IMR-90 (cell line): Measurements from ENCODE around the gene IP6K1. TPM values are rescaled to one million over a fixed set of nuclear protein-coding genes. Genes with fewer than 3 reads are reported as not detected.

Experiments used
- ATAC-seq: fragments of 200-7000 bp; cut with Tn5 transposase; 2 replicates; pipeline ENCODE4 v1.9.1; 2020; ENCODE audit warnings: low read depth, mild to moderate bottlenecking, moderate library complexity
- BruUV-seq: library from RNA; stranded (reverse); fragments of 400-500 nt; replicated peaks from 2 replicates; lab custom pipeline; 2021; lab: Mats Ljungman, UMichigan
- CTCF ChIA-PET: fragments of 300-600 bp; formaldehyde crosslinking; extraction: SDS; loops from one replicate; lab custom pipeline; 2021; ENCODE audit warnings: antibody characterized with exemption; lab: Yijun Ruan, JAX
- POLR2A ChIA-PET: fragments of 300-600 bp; sonication (Branson Sonifier 250); formaldehyde crosslinking; loops from one replicate; lab custom pipeline; 2022; ENCODE audit warnings: antibody characterized with exemption; ENCODE audit not compliant: unreplicated experiment; lab: Charles Lee
- DNase-seq: peaks from one replicate; pipeline ENCODE4 v3.0.0; 2013
- H2AFZ ChIP-seq: replicated peaks from 2 replicates; pipeline ENCODE3; 2013; ENCODE audit warnings: low read length, mild to moderate bottlenecking; ENCODE audit not compliant: poor library complexity
- H2AK5ac ChIP-seq: 2 replicates; pipeline ENCODE4 v1.6.1; 2013; ENCODE audit warnings: low read depth, low read length, inconsistent platforms
- H2AK9ac ChIP-seq: replicated peaks from 2 replicates; pipeline ENCODE3; 2013; ENCODE audit warnings: mild to moderate bottlenecking, low read depth, low read length, moderate library complexity; ENCODE audit not compliant: poor library complexity
- H2BK120ac ChIP-seq: 2 replicates; pipeline ENCODE4 v1.6.1; 2013; ENCODE audit warnings: low read depth, low read length, inconsistent platforms
- H2BK15ac ChIP-seq: 3 replicates; pipeline ENCODE4 v1.6.1; 2013; ENCODE audit warnings: low read depth, low read length, inconsistent platforms
- H2BK20ac ChIP-seq: 2 replicates; pipeline ENCODE4 v1.6.1; 2013; ENCODE audit warnings: low read depth, mild to moderate bottlenecking, inconsistent platforms, low read length, moderate library complexity
- H2BK5ac ChIP-seq: 2 replicates; pipeline ENCODE4 v1.6.1; 2013; ENCODE audit warnings: mild to moderate bottlenecking, low read depth, low read length, inconsistent platforms; ENCODE audit not compliant: poor library complexity, severe bottlenecking
- H3K14ac ChIP-seq: replicated peaks from 2 replicates; pipeline ENCODE4 v1.6.1; 2013; ENCODE audit warnings: low read depth, low read length, inconsistent platforms
- H3K18ac ChIP-seq: 2 replicates; pipeline ENCODE4 v1.6.1; 2013; ENCODE audit warnings: low read depth, low read length, control low read depth
- H3K23ac ChIP-seq: 2 replicates; pipeline ENCODE4 v1.6.1; 2013; ENCODE audit warnings: low read depth, low read length, inconsistent platforms
- H3K27ac ChIP-seq: 2 replicates; pipeline ENCODE4 v1.5.1; 2013; ENCODE audit warnings: mild to moderate bottlenecking, control low read depth, low read length; ENCODE audit not compliant: insufficient read depth
- H3K27me3 ChIP-seq: 2 replicates; pipeline ENCODE4 v1.6.1; 2013; ENCODE audit warnings: low read length; ENCODE audit not compliant: control insufficient read depth, insufficient read depth
- H3K36me3 ChIP-seq: 2 replicates; pipeline ENCODE4 v1.6.1; 2013; ENCODE audit warnings: low read length, mixed read lengths; ENCODE audit not compliant: control insufficient read depth, insufficient read depth
- H3K4ac ChIP-seq: 2 replicates; pipeline ENCODE4 v1.6.1; 2013; ENCODE audit warnings: low read depth, low read length, inconsistent platforms
- H3K4me1 ChIP-seq: 2 replicates; pipeline ENCODE4 v1.6.1; 2013; ENCODE audit warnings: low read length, mixed read lengths; ENCODE audit not compliant: control insufficient read depth, insufficient read depth
- H3K4me2 ChIP-seq: 2 replicates; pipeline ENCODE4 v1.6.1; 2013; ENCODE audit warnings: low read depth, mild to moderate bottlenecking, control low read depth, low read length, moderate library complexity
- H3K4me3 ChIP-seq: 2 replicates; pipeline ENCODE4 v1.5.1; 2013; ENCODE audit warnings: low read depth, mild to moderate bottlenecking, control low read depth, low read length, moderate library complexity; ENCODE audit not compliant: insufficient read depth
- H3K56ac ChIP-seq: 2 replicates; pipeline ENCODE4 v1.6.1; 2013; ENCODE audit warnings: low read length, inconsistent platforms; ENCODE audit not compliant: insufficient read depth; ENCODE audit errors: extremely low read depth
- H3K79me1 ChIP-seq, 2 experiments: 2 replicates each; pipeline ENCODE4 v1.6.1; 2013; ENCODE audit warnings: low read length in 2 of 2, inconsistent platforms in 1 of 2, low read depth in 1 of 2
- H3K9ac ChIP-seq: 2 replicates; pipeline ENCODE4 v1.6.1; 2013; ENCODE audit warnings: low read depth, low read length, control low read depth
- H3K9me1 ChIP-seq: 2 replicates; pipeline ENCODE4 v1.6.1; 2013; ENCODE audit warnings: low read length, inconsistent platforms; ENCODE audit not compliant: insufficient read depth
- H3K9me3 ChIP-seq: 2 replicates; pipeline ENCODE4 v1.6.1; 2013; ENCODE audit warnings: low read length; ENCODE audit not compliant: control insufficient read depth, insufficient read depth
- H4K20me1 ChIP-seq: 2 replicates; pipeline ENCODE4 v1.6.1; 2013; ENCODE audit warnings: low read length, inconsistent platforms; ENCODE audit not compliant: insufficient read depth
- H4K5ac ChIP-seq: 2 replicates; pipeline ENCODE4 v1.6.1; 2013; ENCODE audit warnings: mild to moderate bottlenecking, low read depth, low read length, control low read depth
- H4K8ac ChIP-seq, 2 experiments: 2 replicates each; pipeline ENCODE4 v1.6.1; 2013; ENCODE audit warnings: low read depth in 2 of 2, low read length in 2 of 2, control low read depth in 1 of 2, inconsistent platforms in 1 of 2
- H4K91ac ChIP-seq: 2 replicates; pipeline ENCODE4 v1.6.1; 2013; ENCODE audit warnings: low read depth, low read length, inconsistent platforms; ENCODE audit not compliant: insufficient read depth
- BHLHE40 ChIP-seq: fragments of 150-350 bp; IDR thresholded peaks from 2 replicates; pipeline ENCODE4 v1.6.1; 2016; ENCODE audit warnings: mild to moderate bottlenecking, low read depth, low read length
- CEBPB ChIP-seq: IDR thresholded peaks from 2 replicates; pipeline ENCODE4 v1.6.1; 2012; ENCODE audit warnings: low read depth, low read length, improper control_type of control experiment
- CHD1 ChIP-seq: IDR thresholded peaks from 2 replicates; pipeline ENCODE4 v1.6.1; 2012; ENCODE audit warnings: low read depth, low read length, improper control_type of control experiment
- CTCF ChIP-seq: conservative IDR thresholded peaks from 2 replicates; pipeline ENCODE4 v1.5.1; 2012; ENCODE audit warnings: mild to moderate bottlenecking, low read depth, low read length, improper control_type of control experiment
- ELK1 ChIP-seq: fragments of 150-350 bp; IDR thresholded peaks from 2 replicates; pipeline ENCODE4 v1.6.1; 2016; ENCODE audit warnings: low read depth, mild to moderate bottlenecking, low read length, moderate library complexity, borderline replicate concordance
- FOS ChIP-seq: fragments of 150-350 bp; IDR thresholded peaks from 2 replicates; pipeline ENCODE4 v1.6.1; 2016; ENCODE audit warnings: low read depth, low read length
- MAFK ChIP-seq: IDR thresholded peaks from 2 replicates; pipeline ENCODE4 v1.6.1; 2012; ENCODE audit warnings: low read depth, low read length, improper control_type of control experiment
- MAZ ChIP-seq: IDR thresholded peaks from 2 replicates; pipeline ENCODE4 v1.6.1; 2012; ENCODE audit warnings: low read depth, mild to moderate bottlenecking, low read length, improper control_type of control experiment, moderate library complexity, borderline replicate concordance
- MXI1 ChIP-seq: IDR thresholded peaks from 2 replicates; pipeline ENCODE4 v1.6.1; 2012; ENCODE audit warnings: low read depth, mild to moderate bottlenecking, low read length, moderate library complexity, borderline replicate concordance
- NFE2L2 ChIP-seq: fragments of 150-350 bp; IDR thresholded peaks from 2 replicates; pipeline ENCODE4 v1.6.1; 2016; ENCODE audit warnings: low read depth, mild to moderate bottlenecking, low read length
- POLR2A ChIP-seq: IDR thresholded peaks from 2 replicates; pipeline ENCODE4 v1.6.1; 2012; ENCODE audit warnings: mild to moderate bottlenecking, low read depth, low read length
- RAD21 ChIP-seq: IDR thresholded peaks from 2 replicates; pipeline ENCODE4 v1.6.1; 2012; ENCODE audit warnings: low read length, improper control_type of control experiment
- RCOR1 ChIP-seq: IDR thresholded peaks from 2 replicates; pipeline ENCODE4 v1.6.1; 2012; ENCODE audit warnings: mild to moderate bottlenecking, low read length, improper control_type of control experiment; ENCODE audit not compliant: insufficient replicate concordance
- RFX5 ChIP-seq: IDR thresholded peaks from 2 replicates; pipeline ENCODE4 v1.8.0; 2012; ENCODE audit warnings: low read depth, mild to moderate bottlenecking, low read length, moderate library complexity
- SMC3 ChIP-seq: fragments of 150-350 bp; IDR thresholded peaks from 2 replicates; pipeline ENCODE4 v1.6.1; 2016; ENCODE audit warnings: low read depth, mild to moderate bottlenecking, antibody characterized with exemption, low read length, moderate library complexity
- USF2 ChIP-seq: fragments of 150-350 bp; IDR thresholded peaks from 2 replicates; pipeline ENCODE4 v1.6.1; 2017; ENCODE audit warnings: mild to moderate bottlenecking, antibody characterized with exemption, low read length, low read depth
- WGBS, 2 experiments: methylation state at CpG; one replicate each; pipeline versions ENCODE4 v1.1.5 to v1.1.7; 2013; ENCODE audit warnings: missing lambda C conversion rate in 2 of 2; ENCODE audit not compliant: insufficient read length in 1 of 2; ENCODE audit errors: extremely low coverage in 2 of 2; 5-methylcytosine and 5-hydroxymethylcytosine counted together
- dilution Hi-C: fragments of 300-500 bp; cut with HindIII; formaldehyde crosslinking; loops from one replicate; pipeline ENCODE4 v1.14.3; 2018; ENCODE audit warnings: low sequenced_read_pairs; ENCODE audit not compliant: unreplicated experiment
- in situ Hi-C: fragments of 300-500 bp; cut with MboI; formaldehyde crosslinking; loops from 3 replicates; pipeline ENCODE4 v1.14.3; 2019; ENCODE audit warnings: low sequenced_read_pairs, inconsistent platforms, mixed read lengths
- intact Hi-C: fragments of 100-400 bp; cut with micrococcal nuclease; formaldehyde crosslinking; loops from 2 replicates; pipeline ENCODE4 v1.10.0; 2022
- polyA plus RNA-seq, 3 experiments: library from polyadenylated mRNA; depleted of rRNA; stranded (reverse); fragments of >200 nt; gene quantifications; 2 replicates each; pipeline ENCODE4 v1.2.3, GENCODE V29; 2012; ENCODE audit warnings: low replicate concordance in 1 of 3
- total RNA-seq: library from RNA; depleted of rRNA; stranded (reverse); fragments of >200 nt; gene quantifications from 2 replicates; pipeline ENCODE4 v1.2.3, GENCODE V29; 2012

Gene IP6K1
- total and polyA plus RNA-seq, 2 of the 4 experiments (the other 2 are of a cell fraction), result 28.3 to 28.7 TPM

- H4K8ac ChIP-seq, result no peak overlapping the region
- no peak overlapping the region for H3K14ac ChIP-seq
- no peak for TF ChIP-seq NFE2L2
- TF ChIP-seq BHLHE40, result no peak
- TF ChIP-seq CHD1, result no peak
- no peak for TF ChIP-seq SMC3
- no peak for TF ChIP-seq ELK1
- TF ChIP-seq POLR2A, result no peak
- no peak for TF ChIP-seq MXI1
- no peak for TF ChIP-seq RAD21
- TF ChIP-seq RCOR1, result no peak
- TF ChIP-seq MAFK, result no peak
- TF ChIP-seq FOS, result no peak
- TF ChIP-seq RFX5, result no peak
- TF ChIP-seq CEBPB, result no peak
- no peak for TF ChIP-seq MAZ
- no peak for TF ChIP-seq USF2
- no peak for TF ChIP-seq CTCF
- no peak overlapping the region for H2AFZ ChIP-seq
- in situ Hi-C loops (no loop called here), dilution Hi-C loops (no loop called here), intact Hi-C loops (no loop called here)
- peaks cover 1% of the 10 kb centered on the region for H3K9me1 ChIP-seq
- no peak overlapping the region for H4K91ac ChIP-seq
- H2AK5ac ChIP-seq, result no peak overlapping the region
- H2BK5ac ChIP-seq, result no peak overlapping the region
- H3K79me1 ChIP-seq, result peaks cover 10 to 33% of the 10 kb centered on the region in 2 experiments
- no peak overlapping the region for H3K4ac ChIP-seq
- ChIA-PET CTCF (no interaction called here), POLR2A (no interaction called here)
- WGBS, 2 experiments, result 100% methylated on average over 1 of the region's 7 CpGs; no CpG with 5 or more reads in 1 of the 2 experiments
- no TSS peak for BruUV-seq
- H3K9ac ChIP-seq, result no peak overlapping the region
- H3K56ac ChIP-seq, result no peak overlapping the region
- ATAC-seq (no peak), DNase-seq (no peak)
- H3K27me3 ChIP-seq, result no peaks in the 10 kb centered on the region
- no peak overlapping the region for H3K18ac ChIP-seq
- peaks cover 81% of the 10 kb centered on the region for H3K36me3 ChIP-seq
- no peak overlapping the region for H2BK120ac ChIP-seq
- H2BK15ac ChIP-seq, result no peak overlapping the region
- no peaks in the 10 kb centered on the region; the same call in 1 of the 2 replicates for H4K20me1 ChIP-seq
- no peak overlapping the region for H3K4me3 ChIP-seq
- no peaks in the 10 kb centered on the region for H3K4me1 ChIP-seq
- H3K27ac ChIP-seq, result no peak overlapping the region
- no peak overlapping the region for H3K4me2 ChIP-seq
- H3K23ac ChIP-seq, result no peak overlapping the region
- no peaks in the 10 kb centered on the region for H3K9me3 ChIP-seq
- H4K5ac ChIP-seq, result no peak overlapping the region
- no peak overlapping the region for H2AK9ac ChIP-seq
- H2BK20ac ChIP-seq, result no peak overlapping the region
Observed at GRCh38 chr3:49680493-49681231, 105.7 kb downstream of the IP6K1 start.
